Smooth muscle cell of trachea (primary cell): ENCODE results near the gene PPWD1. TPM values are rescaled to one million over a fixed set of nuclear protein-coding genes. Genes with fewer than 3 reads are reported as not detected.

Experiments
- total RNA-seq: library from RNA; depleted of rRNA; stranded (reverse); fragments of >200 nt; gene quantifications from 2 replicates; pipeline ENCODE4 v1.2.1, GENCODE V29; 2014

PPWD1 gene
- total RNA-seq = 35.9 and 59.1 TPM in 2 replicates

DNA sequence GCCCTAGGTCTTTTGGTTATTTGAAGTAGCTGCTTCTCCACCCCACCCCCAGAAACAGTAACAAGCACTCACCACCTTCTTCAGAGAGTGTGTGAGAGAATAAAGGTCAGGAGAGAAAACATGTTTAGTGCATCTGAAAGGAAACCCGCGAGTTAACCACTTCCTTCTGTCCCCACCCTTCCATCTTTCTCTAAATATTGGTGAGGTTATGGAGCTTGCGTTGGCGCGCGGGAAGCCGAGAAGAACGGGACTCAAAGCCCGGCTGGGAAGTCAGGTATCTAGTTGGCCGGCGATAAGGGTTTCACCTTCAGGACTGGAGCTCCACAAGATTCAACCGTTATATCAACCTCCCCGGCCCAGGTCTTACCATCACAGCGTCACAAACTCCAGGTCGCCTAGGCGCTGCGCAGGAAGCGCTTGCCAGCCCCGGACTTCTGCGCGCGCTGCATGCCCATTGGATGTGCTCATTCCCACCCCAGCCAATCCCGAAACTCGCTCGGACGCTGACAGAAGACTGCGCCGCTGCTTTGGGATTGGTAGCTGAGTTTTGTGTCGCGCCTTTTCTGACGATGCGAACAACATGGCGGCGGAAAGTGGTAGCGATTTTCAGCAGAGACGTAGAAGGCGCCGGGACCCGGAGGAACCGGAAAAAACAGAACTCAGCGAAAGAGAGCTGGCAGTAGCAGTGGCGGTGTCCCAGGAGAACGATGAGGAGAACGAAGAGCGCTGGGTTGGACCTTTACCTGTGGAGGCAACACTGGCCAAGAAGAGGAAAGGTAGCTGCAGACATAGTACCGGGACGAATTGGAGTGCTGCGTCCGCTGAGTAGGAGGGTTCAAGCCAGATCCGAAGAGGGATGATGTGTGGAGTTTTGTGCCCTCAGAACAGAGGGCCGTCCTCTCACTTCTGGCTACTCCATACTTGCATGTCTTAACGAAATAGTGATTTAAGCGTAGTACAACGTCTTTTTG lies at the start of gene PPWD1, which contains the start of gene CENPK:
Gene PPWD1 (plus strand): TSS at position 566 of the 971 bp plus-strand sequence. CDS start 15 bp downstream, at position 581.
Gene CENPK (minus strand): TSS at position 438 of the 971 bp plus-strand sequence. CDS start 8,261 bp downstream, outside the sequence.

DNA sequence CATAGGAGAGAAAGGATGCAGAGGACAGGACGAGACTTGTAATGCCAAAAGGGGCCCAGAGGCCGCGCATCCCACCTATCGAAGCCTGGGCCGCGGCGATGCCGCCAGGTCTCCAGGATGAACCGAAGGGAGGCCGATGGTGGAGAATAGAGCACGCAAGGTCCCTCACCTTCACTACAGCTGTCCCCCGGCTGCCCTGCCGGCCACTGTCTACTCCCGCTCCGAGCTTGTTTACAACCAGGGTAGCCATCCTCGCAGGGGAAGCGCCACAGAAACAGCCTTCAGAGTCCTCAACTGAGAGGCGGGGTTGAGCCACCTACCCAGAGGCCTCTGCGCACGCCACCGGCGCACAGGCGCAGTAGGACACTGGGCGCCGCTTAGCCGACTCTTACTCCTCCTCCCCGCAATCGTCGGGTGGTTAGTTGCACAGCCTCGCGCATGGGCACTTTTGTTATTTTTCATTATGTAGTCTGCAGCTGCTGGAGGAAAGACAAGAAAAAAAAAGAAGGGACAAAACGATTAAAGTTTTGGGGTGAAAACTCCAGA lies 61.0 kb downstream of the PPWD1 start, which contains the start of gene TRIM23:
Gene TRIM23 (minus strand): TSS at position 309 of the 546 bp plus-strand sequence. CDS start 59 bp downstream, at position 250.

GRCh38 chr5:65624571-65625555 lies 61.8 kb downstream of the PPWD1 start, which contains the start of the genes SHLD3 and TRAPPC13:
TSS of gene SHLD3 (plus strand) at chr5:65625027. CDS start at chr5:65629588, 4,561 bp downstream.
TSS of gene TRAPPC13 (plus strand) at chr5:65625027. CDS start at chr5:65625061, 34 bp downstream.

Other genes with a start within 250 kb of the PPWD1 start
- gene ADAMTS6, start 81.4 kb upstream of the PPWD1 start, total RNA-seq = 33.2 and 52.8 TPM in 2 replicates
- 2.8 and 20.9 TPM in 2 replicates for gene CENPK, start 128 bp upstream of the PPWD1 start, total RNA-seq
- 25.0 and 34.4 TPM in 2 replicates for gene TRIM23, start 61.0 kb downstream of the PPWD1 start, total RNA-seq
- gene SHLD3, start 61.7 kb downstream of the PPWD1 start, total RNA-seq = 2.0 and 3.6 TPM in 2 replicates
- 18.7 and 36.1 TPM in 2 replicates for gene TRAPPC13, start 61.7 kb downstream of the PPWD1 start, total RNA-seq
- 12.6 and 19.6 TPM in 2 replicates for gene SGTB, start 158.8 kb downstream of the PPWD1 start, total RNA-seq
- gene NLN, start 158.9 kb downstream of the PPWD1 start, total RNA-seq = 22.8 and 43.6 TPM in 2 replicates